Smooth muscle cell of the brain vasculature (primary cell): ENCODE data around the gene KLHDC4.

Source experiments
- DNase-seq: peaks from one replicate; pipeline ENCODE4 v3.0.0-alpha.2; 2012; ENCODE audit warnings: low read depth, low spot score

The KLHDC4 gene

GRCh38 chr16:87701078-87701460 lies 64.7 kb downstream of the KLHDC4 start:
- no peak for DNase-seq

DNA sequence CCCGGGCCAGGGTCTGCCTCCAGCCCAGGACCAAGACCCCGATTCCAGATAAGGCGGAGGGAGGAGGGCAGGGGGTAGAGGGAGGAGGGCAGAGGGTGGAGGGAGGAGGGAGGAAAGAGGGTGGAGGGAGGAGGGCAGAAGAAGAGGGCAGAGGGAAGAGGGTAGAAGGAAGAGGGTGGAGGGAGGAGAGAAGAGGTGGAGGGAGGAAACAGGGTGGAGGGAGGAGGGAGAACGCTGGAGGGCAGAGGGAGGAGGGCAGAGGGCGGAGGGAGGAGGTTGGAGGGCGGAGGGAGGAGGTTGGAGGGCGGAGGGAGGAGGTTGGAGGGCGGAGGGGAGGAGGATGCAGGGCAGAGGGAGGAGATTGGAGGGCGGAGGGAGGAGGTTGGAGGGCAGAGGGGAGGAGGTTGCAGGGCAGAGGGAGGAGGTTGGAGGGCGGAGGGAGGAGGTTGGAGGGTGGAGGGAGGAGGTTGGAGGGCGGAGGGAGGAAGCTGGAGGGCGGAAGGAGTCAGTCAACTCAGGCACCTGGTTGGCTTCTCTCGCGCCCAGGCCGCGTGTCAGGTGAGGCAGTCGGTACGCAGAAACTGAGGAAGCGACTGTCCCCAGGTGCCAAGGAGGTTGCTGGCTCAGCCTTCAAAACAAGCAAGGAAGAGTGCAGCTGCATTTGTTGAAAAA lies 65.2 kb downstream of the KLHDC4 start:
- DNase-seq: no peak

DNA sequence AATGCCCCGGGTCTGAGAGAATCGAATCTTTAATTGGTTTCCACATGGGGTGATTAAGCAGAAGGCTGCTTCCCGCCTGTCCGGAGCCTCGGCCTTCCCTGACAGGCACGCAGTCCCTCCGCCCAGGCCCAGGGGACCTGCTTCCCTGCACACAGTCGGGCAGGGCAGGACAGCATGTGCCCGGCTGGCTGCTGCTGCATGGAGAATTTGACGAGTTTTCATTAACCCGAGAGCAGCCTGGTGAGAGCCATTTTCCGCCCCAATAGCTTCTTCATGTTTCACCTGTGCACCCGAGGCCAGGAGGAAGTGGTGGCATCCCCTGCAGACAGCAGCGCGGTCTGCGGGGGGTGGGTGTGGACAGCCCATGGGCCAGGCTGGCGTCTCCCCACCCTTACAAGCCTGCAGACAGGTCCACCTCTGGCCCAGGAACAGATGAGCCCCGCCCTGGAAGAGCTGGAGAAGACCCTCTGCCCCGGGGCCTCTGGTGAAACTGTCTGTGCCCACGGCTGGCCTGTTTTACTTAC lies 67.0 kb downstream of the KLHDC4 start:
- no peak for DNase-seq

DNA sequence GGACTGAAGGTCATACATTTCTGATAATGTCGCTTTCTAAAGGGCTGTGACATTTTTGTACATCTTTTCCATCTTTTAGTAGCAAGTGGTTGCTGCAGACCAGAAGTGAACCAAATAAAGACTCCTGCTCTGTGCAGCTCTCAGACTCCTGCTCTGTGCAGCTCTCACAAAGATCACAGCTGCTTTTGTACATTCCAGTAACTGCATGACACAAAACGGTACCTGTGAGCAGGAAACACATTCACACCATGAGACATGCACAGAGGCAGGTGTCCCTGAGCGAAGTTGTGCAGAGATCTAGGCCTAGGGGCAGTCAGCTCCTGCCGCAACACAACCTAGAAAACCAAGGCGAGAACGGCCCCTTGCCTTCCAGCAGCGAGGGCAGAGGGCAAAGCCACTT lies 67.5 kb downstream of the KLHDC4 start:
- DNase-seq: no peak

DNA sequence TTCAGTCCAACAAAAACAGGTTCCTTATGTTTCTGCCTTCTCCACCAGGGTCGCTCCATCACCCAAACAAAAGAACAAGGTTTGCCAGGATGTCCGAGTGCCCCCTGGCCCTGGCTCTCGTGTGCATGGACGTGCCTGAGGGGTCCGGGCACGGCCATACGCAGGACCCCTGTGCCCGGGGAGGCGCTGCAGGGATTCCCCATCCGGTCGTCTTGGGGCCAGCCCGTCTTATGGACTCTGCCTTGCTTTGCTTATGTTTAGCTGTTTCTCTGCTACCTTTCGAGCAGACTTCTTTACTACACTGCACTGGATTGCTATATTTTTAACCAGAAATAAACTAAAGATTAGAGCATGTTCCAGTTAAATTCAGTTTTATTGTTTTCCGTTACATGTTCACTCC lies 68.0 kb downstream of the KLHDC4 start:
- DNase-seq: no peak

GRCh38 chr16:87697256-87697655 lies 68.5 kb downstream of the KLHDC4 start:
- no peak for DNase-seq

DNA sequence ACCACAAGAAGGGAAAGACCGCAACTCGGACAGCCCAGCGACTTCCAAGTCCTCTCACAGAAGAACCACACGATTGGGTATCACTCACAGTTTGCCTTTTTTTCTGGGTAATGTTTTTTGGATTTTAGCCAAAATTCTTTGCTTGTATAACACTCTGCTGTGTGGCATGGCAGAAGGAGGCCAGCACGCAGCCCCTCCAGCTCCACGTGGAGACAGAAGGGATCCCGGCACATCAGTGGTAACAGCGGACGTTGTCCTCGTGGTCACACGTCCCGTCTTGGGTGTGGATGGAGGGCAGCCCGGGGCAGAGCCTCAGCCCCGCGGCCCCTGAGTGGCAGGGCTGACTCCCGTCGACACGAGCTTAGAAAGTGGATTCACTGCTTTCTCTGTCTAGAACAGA lies 69.1 kb downstream of the KLHDC4 start:
- DNase-seq: no peak

- no peak for DNase-seq
Measured at GRCh38 chr16:87695534-87695933, 70.3 kb downstream of the KLHDC4 start.

GRCh38 chr16:87694441-87695125 lies 71.2 kb downstream of the KLHDC4 start:
- no peak for DNase-seq

DNA sequence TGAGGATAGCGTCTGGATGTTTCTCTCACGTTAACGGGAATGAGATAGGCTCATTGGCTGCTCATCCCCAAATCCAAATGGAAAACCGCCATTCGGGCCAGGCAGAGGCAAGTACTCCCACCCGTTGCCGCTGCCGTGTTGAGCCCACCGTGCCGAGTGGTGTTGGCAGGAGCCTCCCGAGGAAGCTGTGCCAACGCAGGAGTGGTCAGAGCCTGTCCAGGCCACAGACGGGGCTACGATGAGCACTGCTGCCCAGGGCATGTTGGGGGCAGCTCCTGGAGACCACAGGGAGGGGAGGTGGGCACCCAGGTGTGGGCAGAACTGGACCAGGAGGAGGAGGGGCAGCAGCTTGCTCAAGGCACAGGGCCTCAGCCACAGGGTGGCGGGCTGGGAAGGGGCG lies 72.0 kb downstream of the KLHDC4 start:
- no peak for DNase-seq

GRCh38 chr16:87692756-87693155 lies 73.0 kb downstream of the KLHDC4 start:
- DNase-seq: no peak

GRCh38 chr16:87692176-87692575 lies 73.6 kb downstream of the KLHDC4 start:
- DNase-seq: no peak

GRCh38 chr16:87691686-87692079 lies 74.1 kb downstream of the KLHDC4 start:
- no peak for DNase-seq

- DNase-seq: no peak
Measured at GRCh38 chr16:87690911-87691685, 74.7 kb downstream of the KLHDC4 start.

GRCh38 chr16:87689956-87690465 lies 75.8 kb downstream of the KLHDC4 start:
- no peak for DNase-seq

- no peak for DNase-seq
Measured at GRCh38 chr16:87688876-87689815, 76.6 kb downstream of the KLHDC4 start.

DNA sequence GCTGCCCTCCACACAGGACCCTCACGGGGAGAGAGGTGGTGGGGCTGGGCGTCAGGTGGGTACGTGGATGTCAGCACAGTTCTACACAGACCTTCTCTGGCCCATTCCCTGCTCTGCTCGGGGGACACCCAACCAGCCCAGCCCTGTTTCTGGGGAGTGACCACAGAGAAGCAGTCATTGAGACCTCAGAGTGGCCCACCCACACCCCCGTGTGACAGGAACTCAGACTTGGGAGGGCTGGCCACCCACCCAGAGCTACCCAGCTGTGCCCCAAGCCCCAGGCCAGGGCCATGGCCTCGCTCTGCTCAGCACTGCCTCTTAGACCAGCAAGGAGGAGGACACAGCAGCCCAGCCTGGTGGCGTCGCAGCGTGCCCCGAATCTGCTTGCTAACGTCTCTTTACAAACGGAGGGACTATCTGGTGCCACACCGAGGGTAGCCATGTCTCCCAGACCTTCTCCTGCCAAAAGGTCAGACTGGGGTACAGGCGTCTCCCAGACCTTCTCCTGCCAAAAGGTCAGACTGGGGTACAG lies 77.7 kb downstream of the KLHDC4 start:
- DNase-seq: no peak

DNA sequence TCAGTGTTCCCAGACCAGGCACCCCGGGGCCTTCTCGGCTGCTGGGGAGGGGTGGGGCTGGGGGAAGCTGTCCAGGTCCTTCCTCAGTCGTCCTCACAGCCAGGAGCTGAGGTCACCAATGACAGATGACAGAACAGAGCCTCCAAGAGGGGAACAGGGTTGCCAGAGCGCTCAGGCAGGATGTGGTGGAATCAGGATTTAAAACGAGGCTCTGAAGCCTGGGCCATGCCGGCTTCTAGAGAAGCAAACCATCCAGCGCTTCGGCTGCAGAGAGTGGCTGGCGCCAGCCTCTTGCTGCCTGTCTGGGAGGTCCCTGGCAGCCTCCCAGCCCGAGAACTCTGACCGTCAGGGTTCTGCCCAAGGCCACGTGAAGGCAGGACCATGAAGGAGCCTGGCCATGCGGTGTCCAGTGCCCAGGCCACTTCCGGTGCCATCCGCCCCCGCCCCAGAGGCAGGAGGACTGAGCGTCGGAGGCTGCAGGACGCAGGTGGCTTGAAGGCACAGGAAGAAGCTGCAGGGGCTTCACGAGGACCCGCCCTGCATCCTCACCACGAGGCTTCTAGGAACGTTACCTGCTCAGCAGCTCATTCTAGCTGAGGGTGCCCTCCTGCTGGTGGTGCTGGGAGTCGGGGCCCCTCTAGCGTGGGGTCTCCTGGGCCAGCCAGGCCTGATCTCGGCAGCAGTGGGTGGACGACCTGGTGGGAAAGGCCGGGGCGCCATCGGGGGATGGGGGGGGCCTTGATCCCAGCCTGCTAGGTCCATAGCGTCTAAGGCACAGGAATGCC lies 78.5 kb downstream of the KLHDC4 start:
- no peak for DNase-seq

GRCh38 chr16:87686697-87687096 lies 79.1 kb downstream of the KLHDC4 start:
- DNase-seq: no peak

DNA sequence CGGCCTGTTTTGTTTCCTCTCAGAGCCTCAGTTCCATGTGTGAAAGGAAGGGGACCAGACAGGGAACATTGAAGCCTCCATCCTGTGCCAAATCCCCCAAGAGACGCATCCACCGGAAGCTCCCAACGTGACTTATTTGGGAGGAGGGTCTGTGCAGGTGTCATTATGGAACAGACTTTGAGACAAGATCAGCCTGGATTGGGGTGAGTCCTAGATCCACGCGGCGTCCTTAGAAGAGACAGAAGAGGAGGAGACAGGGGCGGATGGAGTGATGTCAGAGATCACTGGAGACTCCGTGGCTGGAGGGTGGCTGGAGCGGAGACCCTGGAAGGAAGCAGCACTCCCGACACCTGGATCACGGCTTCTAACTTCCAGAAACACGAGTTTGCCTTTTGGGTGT lies 80.0 kb downstream of the KLHDC4 start:
- DNase-seq: no peak
